ENCODE data around the gene MYD88.

Gene MYD88

GRCh38 chr3:38149708-38150107, 11.2 kb downstream of the MYD88 start:
- H3K4me3 ChIP-seq (ENCODE audit: low read depth, low read length) = no peak overlapping the region
- no peak for TF ChIP-seq CTCF (IDR thresholded peaks at IDR 0.05; ENCODE audit: borderline replicate concordance, insufficient read depth, low read depth, low read length)

GRCh38 chr3:38150780-38151528, 12.5 kb downstream of the MYD88 start:
- TF ChIP-seq CTCF (IDR thresholded peaks at IDR 0.05; ENCODE audit: borderline replicate concordance, insufficient read depth, low read depth, low read length) = 0 out of 2 replicates have a peak, but pooled peaks have one; percentile 25
- H3K4me3 ChIP-seq (ENCODE audit: low read depth, low read length) = no peak overlapping the region

GRCh38 chr3:38151667-38152265, 13.3 kb downstream of the MYD88 start:
- no peak for TF ChIP-seq CTCF (IDR thresholded peaks at IDR 0.05; ENCODE audit: borderline replicate concordance, insufficient read depth, low read depth, low read length)
- no peak overlapping the region for H3K4me3 ChIP-seq (ENCODE audit: low read depth, low read length)

- no peak overlapping the region for H3K4me3 ChIP-seq (ENCODE audit: low read depth, low read length)
- TF ChIP-seq CTCF (IDR thresholded peaks at IDR 0.05; ENCODE audit: borderline replicate concordance, insufficient read depth, low read depth, low read length) = no peak
These were observed 14.1 kb downstream of the MYD88 start for GRCh38 chr3:38152609-38153008.

GRCh38 chr3:38153221-38153620, 14.8 kb downstream of the MYD88 start:
- TF ChIP-seq CTCF (IDR thresholded peaks at IDR 0.05; ENCODE audit: borderline replicate concordance, insufficient read depth, low read depth, low read length) = no peak
- H3K4me3 ChIP-seq (ENCODE audit: low read depth, low read length) = no peak overlapping the region

GRCh38 chr3:38154033-38154494, 15.6 kb downstream of the MYD88 start:
- TF ChIP-seq CTCF (IDR thresholded peaks at IDR 0.05; ENCODE audit: borderline replicate concordance, insufficient read depth, low read depth, low read length) = no peak
- no peak overlapping the region for H3K4me3 ChIP-seq (ENCODE audit: low read depth, low read length)
